Measurements from ENCODE around the gene AHCYL2. TPM values are rescaled to one million over a fixed set of nuclear protein-coding genes. Genes with fewer than 3 reads are reported as not detected.

The AHCYL2 gene
- total RNA-seq, 4 donors from 2014 or later = 10.8 to 14.0 (median 13.7) TPM

GRCh38 chr7:129393255-129393654, 168.4 kb downstream of the AHCYL2 start:
- DNase-seq = no peak
- Histone ChIP-seq H3K4me1 (no peaks in the 10 kb centered on the region), H3K27me3 (no peaks in the 10 kb centered on the region), H3K4me3 (no peak overlapping the region), H3K27ac (no peak overlapping the region), H3K36me3 (peaks cover 0 to 61% (median 6%) of the 10 kb centered on the region in 3 donors), H3K9me3 (no peaks in the 10 kb centered on the region)
- TF ChIP-seq POLR2A (IDR thresholded peaks at IDR 0.05) = no peak
- no peak for TF ChIP-seq CTCF (IDR thresholded peaks at IDR 0.05)
- 87 to 94% methylated on average over 2 of the region's 2 CpGs for WGBS, 2 donors
- intact Hi-C loops (cut with DNase I) = no loop called here

GRCh38 chr7:129394101-129394500, 169.3 kb downstream of the AHCYL2 start:
- no peak for DNase-seq
- Histone ChIP-seq H3K36me3 (peaks cover 0 to 56% (median 6%) of the 10 kb centered on the region in 3 donors), H3K4me3 (no peak overlapping the region), H3K27me3 (no peaks in the 10 kb centered on the region), H3K27ac (no peak overlapping the region), H3K4me1 (peaks cover 0 to 5% (median 0%) of the 10 kb centered on the region in 3 donors), H3K9me3 (no peaks in the 10 kb centered on the region)
- intact Hi-C loops (cut with DNase I) = no loop called here
- 74 to 83% methylated on average over 4 of the region's 4 CpGs for WGBS, 2 donors
- TF ChIP-seq POLR2A (IDR thresholded peaks at IDR 0.05) (no peak), CTCF (IDR thresholded peaks at IDR 0.05) (no peak)

- no peaks in the 10 kb centered on the region for H3K27me3 ChIP-seq
- DNase-seq = no peak
- 87 to 91% methylated on average over 3 to 4 of the region's 4 CpGs for WGBS, 2 donors
- peaks cover 0 to 14% (median 3%) of the 10 kb centered on the region in 3 donors for H3K4me1 ChIP-seq
- no peak overlapping the region for H3K4me3 ChIP-seq
- H3K9me3 ChIP-seq = no peaks in the 10 kb centered on the region
- intact Hi-C loops (cut with DNase I) = no loop called here
- H3K36me3 ChIP-seq = peaks cover 0 to 48% (median 6%) of the 10 kb centered on the region in 3 donors
- TF ChIP-seq POLR2A (IDR thresholded peaks at IDR 0.05) (no peak), CTCF (IDR thresholded peaks at IDR 0.05) (no peak)
- no peak overlapping the region for H3K27ac ChIP-seq
Measured at GRCh38 chr7:129394982-129395914, 170.4 kb downstream of the AHCYL2 start.

GRCh38 chr7:129401228-129401966, 176.6 kb downstream of the AHCYL2 start:
- Histone ChIP-seq H3K4me3 (no peak overlapping the region), H3K27me3 (no peaks in the 10 kb centered on the region), H3K4me1 (peaks cover 0 to 29% (median 4%) of the 10 kb centered on the region in 3 donors), H3K36me3 (peaks cover 0 to 79% (median 6%) of the 10 kb centered on the region in 3 donors), H3K9me3 (no peaks in the 10 kb centered on the region), H3K27ac (peak overlapping the region in 1 of 4 donors; percentile 79)
- DNase-seq = no peak
- intact Hi-C loops (cut with DNase I) = no loop called here
- WGBS, 2 donors = 78 to 100% methylated on average over 1 of the region's 1 CpG
- TF ChIP-seq POLR2A (IDR thresholded peaks at IDR 0.05) (no peak), CTCF (IDR thresholded peaks at IDR 0.05) (no peak)
